Peyer's patch (tissue), 4 donors: ENCODE data around the gene ZC3H7A. TPM values are rescaled to one million over a fixed set of nuclear protein-coding genes. Genes with fewer than 3 reads are reported as not detected.

Experiments used
- DNase-seq, 3 donors: peaks; one replicate each; pipeline ENCODE4 v3.0.0-alpha.2; 2017 to 2019
- H3K27ac ChIP-seq, 4 donors: fragments of 200-600 bp; sonication (generic); one replicate each; pipeline ENCODE4 v1.5.1; 2016 to 2019
- H3K27me3 ChIP-seq, 2 donors: fragments of 200-600 bp; sonication (generic); one replicate each; pipeline ENCODE4 v1.5.1; 2019
- H3K36me3 ChIP-seq, 3 donors: fragments of 200-600 bp; sonication (generic); one replicate each; pipeline ENCODE4 v1.5.1; 2016 to 2019
- H3K4me1 ChIP-seq, 4 donors: fragments of 200-600 bp; sonication (generic); one replicate each; pipeline ENCODE4 v1.5.1; 2016 to 2019
- H3K4me3 ChIP-seq, 4 donors: fragments of 200-600 bp; sonication (generic); 1 replicate in 3 of 4; 2 replicates in 1 of 4; pipeline ENCODE4 v1.5.1; 2016 to 2019; ENCODE audit warnings: mild to moderate bottlenecking in 1 of 4
- H3K9me3 ChIP-seq, 4 donors: fragments of 200-600 bp; sonication (generic); one replicate each; pipeline ENCODE4 v1.5.1; 2016 to 2019; ENCODE audit warnings: mild to moderate bottlenecking in 1 of 4
- POLR2A ChIP-seq, 2 donors: fragments of 450-650 bp; IDR thresholded peaks; one replicate each; pipeline ENCODE4 v1.5.1; 2017; ENCODE audit warnings: antibody characterized with exemption in 2 of 2, mild to moderate bottlenecking in 2 of 2, moderate library complexity in 2 of 2
- total RNA-seq, 4 donors: library from RNA; depleted of rRNA; stranded (reverse); fragments of >200 nt; gene quantifications; one replicate each; pipeline ENCODE4 v1.1.0, GENCODE V29; 2016
- TF ChIP-seq, protein P1 (sequence below), 6 experiments: fragments of 450-650 bp in 4 of 6; fragments of 200-600 bp in 2 of 6; sonication (generic) in 1 of 6; IDR thresholded peaks; one replicate each; pipeline ENCODE4 v1.5.1; 2017 to 2019; ENCODE audit warnings: antibody characterized with exemption in 6 of 6, mild to moderate bottlenecking in 3 of 6, moderate library complexity in 1 of 6

Gene ZC3H7A
- total RNA-seq, 4 donors from 2014 or later = 54.9 to 122 (median 72.5) TPM

GRCh38 chr16:11734653-11735043 is 62.4 kb downstream of the ZC3H7A start:
- Histone ChIP-seq H3K27ac (no peak overlapping the region), H3K4me1 (peaks cover 0 to 36% (median 0%) of the 10 kb centered on the region in 4 donors), H3K4me3 (no peak overlapping the region), H3K9me3 (no peaks in the 10 kb centered on the region), H3K27me3 (no peaks in the 10 kb centered on the region), H3K36me3 (peaks cover 0 to 68% (median 0%) of the 10 kb centered on the region in 3 donors)
- TF ChIP-seq, protein P1, sequence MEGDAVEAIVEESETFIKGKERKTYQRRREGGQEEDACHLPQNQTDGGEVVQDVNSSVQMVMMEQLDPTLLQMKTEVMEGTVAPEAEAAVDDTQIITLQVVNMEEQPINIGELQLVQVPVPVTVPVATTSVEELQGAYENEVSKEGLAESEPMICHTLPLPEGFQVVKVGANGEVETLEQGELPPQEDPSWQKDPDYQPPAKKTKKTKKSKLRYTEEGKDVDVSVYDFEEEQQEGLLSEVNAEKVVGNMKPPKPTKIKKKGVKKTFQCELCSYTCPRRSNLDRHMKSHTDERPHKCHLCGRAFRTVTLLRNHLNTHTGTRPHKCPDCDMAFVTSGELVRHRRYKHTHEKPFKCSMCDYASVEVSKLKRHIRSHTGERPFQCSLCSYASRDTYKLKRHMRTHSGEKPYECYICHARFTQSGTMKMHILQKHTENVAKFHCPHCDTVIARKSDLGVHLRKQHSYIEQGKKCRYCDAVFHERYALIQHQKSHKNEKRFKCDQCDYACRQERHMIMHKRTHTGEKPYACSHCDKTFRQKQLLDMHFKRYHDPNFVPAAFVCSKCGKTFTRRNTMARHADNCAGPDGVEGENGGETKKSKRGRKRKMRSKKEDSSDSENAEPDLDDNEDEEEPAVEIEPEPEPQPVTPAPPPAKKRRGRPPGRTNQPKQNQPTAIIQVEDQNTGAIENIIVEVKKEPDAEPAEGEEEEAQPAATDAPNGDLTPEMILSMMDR (IDR thresholded peaks at IDR 0.05) = no peak
- no peak for TF ChIP-seq POLR2A (IDR thresholded peaks at IDR 0.05)
- DNase-seq = no peak

DNA sequence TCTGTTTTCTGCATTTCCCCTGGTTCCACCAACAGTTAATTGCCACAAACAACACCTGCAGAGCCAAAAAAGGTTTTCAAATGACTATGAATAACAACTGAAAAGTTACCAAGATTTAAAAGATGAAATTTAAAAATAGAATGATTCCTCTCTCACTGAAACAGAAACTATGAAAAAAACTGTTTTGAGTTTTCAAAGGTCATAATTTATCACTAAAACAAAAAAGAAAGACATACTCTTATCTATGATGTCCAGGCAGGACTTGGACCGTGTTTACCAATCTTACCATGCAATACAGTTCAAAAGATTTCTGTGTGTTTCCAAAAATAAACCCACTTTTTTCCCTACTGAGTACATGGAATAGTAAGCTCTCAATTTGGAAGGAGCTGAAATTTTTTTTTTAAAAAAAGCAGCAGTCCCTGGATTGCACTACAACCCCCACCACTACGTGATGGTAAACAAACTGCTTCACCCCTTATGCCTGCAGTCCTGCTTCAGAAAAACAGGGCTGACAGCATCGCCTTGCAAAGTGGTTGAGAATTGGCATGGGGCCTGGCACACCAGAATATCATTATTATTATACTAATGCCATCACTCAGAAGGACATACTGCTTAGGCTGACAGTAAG is 62.9 kb downstream of the ZC3H7A start:
- Histone ChIP-seq H3K36me3 (peaks cover 0 to 73% (median 0%) of the 10 kb centered on the region in 3 donors), H3K9me3 (no peaks in the 10 kb centered on the region), H3K27me3 (no peaks in the 10 kb centered on the region), H3K27ac (no peak overlapping the region), H3K4me1 (peaks cover 0 to 31% (median 0%) of the 10 kb centered on the region in 4 donors), H3K4me3 (no peak overlapping the region)
- TF ChIP-seq, protein P1 (IDR thresholded peaks at IDR 0.05) = no peak
- no peak for TF ChIP-seq POLR2A (IDR thresholded peaks at IDR 0.05)
- DNase-seq = no peak

DNA sequence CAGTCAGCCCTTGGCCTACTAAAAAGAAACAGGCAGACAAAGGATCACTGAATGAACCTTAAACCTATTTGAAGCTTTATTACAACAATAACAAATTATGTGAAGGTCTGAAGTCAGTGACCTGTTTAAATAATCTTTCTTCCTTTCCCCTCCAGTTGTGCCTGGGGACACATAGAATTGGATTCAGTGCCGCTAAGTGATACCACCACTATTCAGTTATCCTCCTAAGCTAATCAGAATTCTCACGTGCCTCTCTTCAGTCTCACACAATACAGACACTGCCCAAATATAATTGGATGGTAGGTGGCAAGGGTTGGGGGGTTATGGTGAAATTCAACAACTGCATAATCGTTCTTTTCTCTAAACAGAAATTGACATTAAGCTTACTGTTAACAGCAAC is 65.8 kb downstream of the ZC3H7A start:
- TF ChIP-seq, protein P1 (IDR thresholded peaks at IDR 0.05) = no peak
- TF ChIP-seq POLR2A (IDR thresholded peaks at IDR 0.05) = no peak
- Histone ChIP-seq H3K4me1 (peaks cover 0 to 26% (median 0%) of the 10 kb centered on the region in 4 donors), H3K36me3 (peaks cover 0 to 69% (median 0%) of the 10 kb centered on the region in 3 donors), H3K9me3 (no peaks in the 10 kb centered on the region), H3K4me3 (no peak overlapping the region), H3K27me3 (no peaks in the 10 kb centered on the region), H3K27ac (peak overlapping the region in 1 of 4 donors; percentile 2)
- DNase-seq = no peak

DNA sequence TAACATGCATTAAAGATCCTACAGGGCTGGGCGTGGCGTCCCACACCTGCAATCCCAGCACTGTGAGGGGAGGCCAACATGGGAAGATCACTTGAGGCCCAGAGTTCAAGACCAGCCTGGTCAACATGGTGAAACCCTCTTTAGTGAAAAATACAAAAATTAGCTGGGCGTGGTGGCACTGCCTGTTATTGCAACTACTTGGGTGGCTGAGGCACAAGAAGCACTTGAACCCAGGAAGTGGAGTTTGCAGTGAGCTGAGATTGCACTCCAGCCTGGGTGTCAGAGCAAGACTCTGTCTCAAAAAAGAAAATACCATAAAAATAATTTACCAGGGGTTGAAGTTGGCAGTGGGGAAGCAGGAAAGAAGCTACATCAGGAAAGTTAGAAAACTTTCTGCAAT is 67.3 kb downstream of the ZC3H7A start:
- H3K9me3 ChIP-seq = no peaks in the 10 kb centered on the region
- peaks cover 0 to 16% (median 0%) of the 10 kb centered on the region in 4 donors for H3K4me1 ChIP-seq
- H3K27ac ChIP-seq = no peak overlapping the region
- H3K27me3 ChIP-seq = no peaks in the 10 kb centered on the region
- TF ChIP-seq, protein P1 (IDR thresholded peaks at IDR 0.05) = no peak
- no peak for TF ChIP-seq POLR2A (IDR thresholded peaks at IDR 0.05)
- no peak for DNase-seq
- no peak overlapping the region for H3K4me3 ChIP-seq
- H3K36me3 ChIP-seq = peaks cover 0 to 66% (median 0%) of the 10 kb centered on the region in 3 donors

DNA sequence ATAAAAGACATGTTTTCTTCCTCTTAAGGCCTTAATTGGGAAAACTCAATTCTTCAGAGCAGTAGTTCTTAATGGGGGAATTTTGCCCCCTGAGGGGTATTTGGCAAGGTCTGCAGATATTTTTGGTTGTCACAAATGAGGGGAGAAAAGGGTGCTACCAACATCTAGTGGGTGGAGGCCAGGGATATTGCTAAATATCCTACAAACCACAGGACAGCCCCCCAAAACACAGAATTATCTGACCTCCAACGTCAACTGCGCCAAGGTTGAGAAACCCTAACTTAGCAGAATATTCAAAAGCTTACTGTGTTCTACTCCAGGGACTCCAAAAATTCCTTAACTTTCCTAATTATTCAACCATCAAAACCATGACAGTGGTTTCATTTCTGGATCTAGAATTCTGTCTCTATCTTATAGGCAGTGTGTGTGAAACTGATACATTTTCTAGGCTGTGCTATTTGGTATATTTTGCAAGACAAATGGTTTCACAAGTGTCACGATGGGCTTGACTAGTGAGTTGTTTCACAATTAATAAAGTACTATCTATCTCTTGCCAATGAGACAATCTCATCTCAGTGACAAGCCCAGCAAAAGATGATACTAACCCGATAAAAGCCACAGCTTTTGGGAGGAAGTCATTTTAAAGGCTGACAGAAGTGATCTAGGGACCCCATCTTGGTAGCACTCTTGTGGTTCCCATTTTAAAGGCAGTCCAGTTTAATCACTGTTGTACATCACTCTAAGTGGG is 69.1 kb downstream of the ZC3H7A start:
- peaks cover 0 to 7% (median 0%) of the 10 kb centered on the region in 4 donors for H3K4me1 ChIP-seq

More for the DNA sequence above, 69.1 kb downstream of the ZC3H7A start:
- no peak for DNase-seq
- Histone ChIP-seq H3K27me3 (no peaks in the 10 kb centered on the region), H3K9me3 (no peaks in the 10 kb centered on the region), H3K27ac (no peak overlapping the region), H3K4me3 (no peak overlapping the region), H3K36me3 (peaks cover 0 to 71% (median 0%) of the 10 kb centered on the region in 3 donors)
- no peak for TF ChIP-seq POLR2A (IDR thresholded peaks at IDR 0.05)
- TF ChIP-seq, protein P1 (IDR thresholded peaks at IDR 0.05) = no peak
